Small intestine (tissue), 7 donors: Measurements from ENCODE around the gene CACNA2D4. TPM values are rescaled to one million over a fixed set of nuclear protein-coding genes. Genes with fewer than 3 reads are reported as not detected.

Source experiments
- DNase-seq, 2 donors: peaks; one replicate each; pipeline versions ENCODE4 v3.0.0 to v3.0.0-alpha.2; 2013
- FAIRE-seq: peaks from 2 replicates; lab custom pipeline; 2012; peaks lifted over from hg19 to GRCh38; lab: Jason Lieb, UNC
- H3K27ac ChIP-seq, 3 donors: one replicate each; pipeline ENCODE4 v1.5.1; 2013; ENCODE audit warnings: low read length in 2 of 3, mild to moderate bottlenecking in 2 of 3, control low read depth in 1 of 3, inconsistent platforms in 1 of 3, low read depth in 1 of 3, moderate library complexity in 1 of 3
- H3K27me3 ChIP-seq, 3 donors: one replicate each; pipeline ENCODE4 v1.6.1; 2013; ENCODE audit warnings: low read length in 3 of 3, inconsistent platforms in 1 of 3; ENCODE audit not compliant: control insufficient read depth in 3 of 3, insufficient read depth in 3 of 3
- H3K36me3 ChIP-seq, 3 donors: one replicate each; pipeline ENCODE4 v1.6.1; 2013; ENCODE audit warnings: low read length in 3 of 3, inconsistent platforms in 1 of 3, low read depth in 1 of 3, mild to moderate bottlenecking in 1 of 3, moderate library complexity in 1 of 3; ENCODE audit not compliant: control insufficient read depth in 3 of 3, insufficient read depth in 2 of 3
- H3K4me1 ChIP-seq, 3 donors: one replicate each; pipeline ENCODE4 v1.6.1; 2013; ENCODE audit warnings: low read length in 2 of 3, inconsistent platforms in 1 of 3, low read depth in 1 of 3, mild to moderate bottlenecking in 1 of 3, moderate library complexity in 1 of 3; ENCODE audit not compliant: control insufficient read depth in 3 of 3, insufficient read depth in 2 of 3
- H3K4me3 ChIP-seq, 3 donors: one replicate each; pipeline ENCODE4 v1.5.1; 2013; ENCODE audit warnings: low read length in 3 of 3, control low read depth in 1 of 3, inconsistent platforms in 1 of 3, low read depth in 1 of 3, mild to moderate bottlenecking in 1 of 3, moderate library complexity in 1 of 3
- H3K9me3 ChIP-seq, 2 donors: one replicate each; pipeline ENCODE4 v1.6.1; 2013; ENCODE audit warnings: low read depth in 1 of 2, low read length in 1 of 2; ENCODE audit not compliant: control insufficient read depth in 2 of 2, insufficient read depth in 1 of 2
- WGBS, 3 donors: extraction: QIAGEN DNeasy Blood & Tissue Kit; methylation state at CpG; one replicate each; pipeline ENCODE4 v1.1.7; 2013; 5-methylcytosine and 5-hydroxymethylcytosine counted together
- polyA plus RNA-seq, 4 donors: library from polyadenylated mRNA; stranded (reverse) in 3 of 4; unstranded in 1 of 4; fragments of 200-250 nt in 3 of 4; fragments of 120-200 nt in 1 of 4; gene quantifications; one replicate each; pipeline versions ENCODE4 v1.2.1 to v1.2.3, GENCODE V29; 2013
- donor health status: healthy with polysubstance abuse.
- donor health status: control.
- donor health status: control.
- donor health status: Bipolar disorder and iron deficiency.
- donor health status: healthy.

CACNA2D4 gene
- polyA plus RNA-seq, 4 donors, result 5.5 to 10.8 (median 9.1) TPM

DNA sequence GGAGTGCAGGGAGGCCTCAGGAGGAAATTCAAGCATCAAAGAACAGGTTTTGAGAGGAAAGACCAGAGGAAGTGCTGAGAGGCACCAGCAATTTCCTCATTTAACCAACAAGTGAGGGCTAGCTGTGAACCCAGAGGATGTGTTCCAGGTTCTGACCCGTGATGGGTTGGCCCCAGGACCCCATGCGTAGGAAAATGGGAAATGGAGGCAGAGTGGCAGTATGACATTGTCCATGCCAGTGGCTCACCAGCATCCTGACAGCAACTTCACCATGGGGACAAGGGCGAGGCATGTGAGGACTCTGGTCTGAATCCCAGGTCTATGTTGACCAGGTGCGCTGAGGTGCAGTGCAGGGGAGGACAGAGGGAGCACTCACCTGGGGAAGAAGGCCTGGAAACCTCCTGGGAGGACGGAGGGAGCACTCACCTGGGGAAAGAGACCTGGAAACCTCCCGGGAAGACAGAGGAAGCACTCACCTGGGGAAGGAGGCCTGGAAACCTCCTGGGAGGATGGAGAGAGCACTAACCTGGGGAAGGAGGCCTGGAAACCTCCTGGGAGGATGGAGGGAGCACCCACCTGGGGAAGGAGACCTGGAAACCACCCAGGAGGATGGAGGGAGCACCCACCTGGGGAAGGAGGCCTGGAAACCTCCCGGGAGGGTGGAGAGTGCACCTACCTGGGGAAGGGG lies 6.7 kb upstream of the CACNA2D4 start:
- 61 to 73% (median 63%) methylated on average over 7 of the region's 7 CpGs for WGBS, 3 donors
- DNase-seq (no peak), FAIRE-seq (no peak)
- no peaks in the 10 kb centered on the region for H3K9me3 ChIP-seq
- H3K4me3 ChIP-seq, result no peak overlapping the region
- H3K4me1 ChIP-seq, result no peaks in the 10 kb centered on the region
- H3K27ac ChIP-seq, result no peak overlapping the region
- H3K36me3 ChIP-seq, result no peaks in the 10 kb centered on the region
- H3K27me3 ChIP-seq, result no peaks in the 10 kb centered on the region

DNA sequence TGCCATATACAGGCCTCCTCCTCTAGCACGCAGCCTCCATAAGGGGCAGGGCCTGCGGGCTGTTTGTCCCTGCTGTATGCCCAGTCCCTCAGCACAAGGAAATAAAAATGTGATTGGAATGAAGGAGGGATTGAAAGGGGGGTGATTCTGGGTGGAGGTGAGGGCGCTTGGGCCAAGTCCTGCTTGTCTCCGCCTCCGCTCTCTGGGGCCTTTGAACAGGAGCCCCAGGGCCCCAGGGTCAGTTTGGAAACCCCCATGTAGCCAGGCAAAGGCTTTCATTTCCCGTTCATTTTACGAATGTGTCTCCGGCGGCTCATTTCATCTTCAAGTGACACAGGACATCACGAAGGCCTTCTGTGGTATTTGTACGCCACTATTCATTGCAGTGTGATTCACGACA lies 4.5 kb upstream of the CACNA2D4 start:
- Histone ChIP-seq H3K4me1 (no peaks in the 10 kb centered on the region), H3K4me3 (no peak overlapping the region), H3K9me3 (no peaks in the 10 kb centered on the region), H3K27ac (no peak overlapping the region), H3K27me3 (no peaks in the 10 kb centered on the region), H3K36me3 (no peaks in the 10 kb centered on the region)
- WGBS, 3 donors, result 87 to 91% (median 87%) methylated on average over 12 of the region's 12 CpGs
- DNase-seq (no peak), FAIRE-seq (no peak)

GRCh38 chr12:1922075-1922709 lies 3.7 kb upstream of the CACNA2D4 start:
- WGBS, 3 donors, result 74 to 86% (median 83%) methylated on average over 33 to 40 of the region's 40 CpGs
- H3K9me3 ChIP-seq, result no peaks in the 10 kb centered on the region
- H3K27me3 ChIP-seq, result no peaks in the 10 kb centered on the region
- no peak overlapping the region for H3K27ac ChIP-seq
- no peak for DNase-seq
- FAIRE-seq, result no peak
- no peak overlapping the region for H3K4me3 ChIP-seq
- no peaks in the 10 kb centered on the region for H3K36me3 ChIP-seq
- H3K4me1 ChIP-seq, result no peaks in the 10 kb centered on the region

GRCh38 chr12:1920971-1921370 lies 2.5 kb upstream of the CACNA2D4 start:
- Histone ChIP-seq H3K4me1 (no peaks in the 10 kb centered on the region), H3K4me3 (no peak overlapping the region), H3K9me3 (no peaks in the 10 kb centered on the region), H3K27me3 (no peaks in the 10 kb centered on the region), H3K27ac (no peak overlapping the region), H3K36me3 (no peaks in the 10 kb centered on the region)
- DNase-seq (no peak), FAIRE-seq (no peak)
- 64 to 84% (median 74%) methylated on average over 17 of the region's 17 CpGs for WGBS, 3 donors

DNA sequence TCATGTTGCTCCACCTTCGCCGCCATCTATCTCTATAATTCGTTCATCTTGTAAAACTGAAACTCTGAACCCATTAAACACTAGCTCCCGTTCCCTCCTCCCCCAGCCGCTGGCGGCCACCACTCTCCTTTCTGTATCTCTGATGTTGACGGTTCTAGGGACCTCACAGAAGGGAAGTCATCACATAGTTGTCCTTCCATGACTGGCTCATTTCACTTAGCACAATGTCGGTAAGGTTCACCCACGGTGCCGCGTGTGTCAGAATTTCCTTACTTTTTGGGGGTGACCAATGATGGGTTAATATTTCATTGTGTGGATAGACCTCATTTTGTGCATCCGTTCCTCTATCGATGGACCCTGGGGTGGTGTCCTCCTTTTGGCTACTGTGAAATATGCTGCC lies 2.0 kb upstream of the CACNA2D4 start:
- FAIRE-seq, result no peak
- DNase-seq, result no peak

DNA sequence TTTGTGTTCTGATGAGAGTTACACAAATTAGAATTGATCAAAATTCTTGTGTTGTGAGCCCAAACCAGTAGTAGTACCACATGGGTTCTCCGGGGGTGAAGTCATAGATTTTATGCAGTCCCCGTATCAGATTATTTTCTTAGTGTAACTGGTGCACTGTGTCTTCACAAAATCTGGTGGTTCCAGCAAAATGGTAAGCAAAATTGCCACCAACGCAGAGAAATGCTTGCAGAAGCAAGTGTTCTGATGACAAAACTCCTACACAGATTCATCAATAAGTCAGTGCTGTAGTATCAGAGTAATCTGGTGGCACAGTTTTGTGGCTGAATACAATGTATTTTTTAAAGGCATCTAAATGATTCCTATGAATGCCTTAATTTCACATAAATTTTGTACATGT lies 1.3 kb upstream of the CACNA2D4 start:
- no peak overlapping the region for H3K27ac ChIP-seq
- H3K4me3 ChIP-seq, result no peak overlapping the region
- FAIRE-seq (no peak), DNase-seq (no peak)
- H3K9me3 ChIP-seq, result no peaks in the 10 kb centered on the region
- no peaks in the 10 kb centered on the region for H3K4me1 ChIP-seq
- no peaks in the 10 kb centered on the region for H3K36me3 ChIP-seq
- no peaks in the 10 kb centered on the region for H3K27me3 ChIP-seq
- 91 to 93% (median 92%) methylated on average over 3 of the region's 3 CpGs for WGBS, 3 donors

More for the DNA sequence above, 2.0 kb upstream of the CACNA2D4 start:
- Histone ChIP-seq H3K27me3 (no peaks in the 10 kb centered on the region), H3K4me3 (no peak overlapping the region), H3K9me3 (no peaks in the 10 kb centered on the region), H3K36me3 (no peaks in the 10 kb centered on the region), H3K4me1 (no peaks in the 10 kb centered on the region), H3K27ac (no peak overlapping the region)
- WGBS, 3 donors, result 90 to 91% (median 91%) methylated on average over 13 of the region's 13 CpGs

- Histone ChIP-seq H3K36me3 (no peaks in the 10 kb centered on the region), H3K27me3 (no peaks in the 10 kb centered on the region), H3K27ac (no peak overlapping the region), H3K4me1 (no peaks in the 10 kb centered on the region), H3K9me3 (no peaks in the 10 kb centered on the region), H3K4me3 (no peak overlapping the region)
- no peak for DNase-seq
- FAIRE-seq, result no peak
- 89 to 93% (median 91%) methylated on average over 5 of the region's 5 CpGs for WGBS, 3 donors
Measured at GRCh38 chr12:1919284-1919683, 832 bp upstream of the CACNA2D4 start.

- no peak overlapping the region for H3K27ac ChIP-seq
- no peaks in the 10 kb centered on the region for H3K27me3 ChIP-seq
- FAIRE-seq, result no peak
- H3K4me3 ChIP-seq, result no peak overlapping the region
- DNase-seq, result no peak
- no peaks in the 10 kb centered on the region for H3K36me3 ChIP-seq
- H3K9me3 ChIP-seq, result no peaks in the 10 kb centered on the region
- H3K4me1 ChIP-seq, result no peaks in the 10 kb centered on the region
- WGBS, 3 donors, result 45 to 68% (median 59%) methylated on average over 6 of the region's 6 CpGs
Measured at GRCh38 chr12:1918884-1919236, 408 bp upstream of the CACNA2D4 start.
